ENCODE data around the gene AXIN2.
A peak's percentile ranks its signal among the peaks of the same experiment; 100 is the strongest.

The AXIN2 gene

DNA sequence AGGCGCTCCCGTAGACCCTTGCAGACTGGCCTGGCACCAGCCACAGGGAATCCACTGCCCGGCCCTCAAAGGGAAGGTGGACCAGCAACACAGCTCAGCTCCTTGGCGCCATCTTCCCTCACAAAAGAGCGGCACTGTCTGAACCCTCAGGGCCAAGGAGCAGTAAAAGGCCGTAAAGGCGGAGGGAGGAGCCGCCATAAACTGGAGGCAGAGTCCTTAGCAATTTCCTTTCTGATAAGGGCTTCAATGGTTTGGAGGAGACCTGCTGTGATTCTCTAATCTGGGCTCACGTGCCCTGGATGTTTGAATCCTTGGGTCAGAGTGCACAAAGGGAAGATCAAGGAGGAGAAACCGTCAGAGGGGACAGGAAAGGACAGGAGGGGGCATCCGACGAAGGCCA lies 15.5 kb upstream of the AXIN2 start:
- DNase-seq, result no peak

DNA sequence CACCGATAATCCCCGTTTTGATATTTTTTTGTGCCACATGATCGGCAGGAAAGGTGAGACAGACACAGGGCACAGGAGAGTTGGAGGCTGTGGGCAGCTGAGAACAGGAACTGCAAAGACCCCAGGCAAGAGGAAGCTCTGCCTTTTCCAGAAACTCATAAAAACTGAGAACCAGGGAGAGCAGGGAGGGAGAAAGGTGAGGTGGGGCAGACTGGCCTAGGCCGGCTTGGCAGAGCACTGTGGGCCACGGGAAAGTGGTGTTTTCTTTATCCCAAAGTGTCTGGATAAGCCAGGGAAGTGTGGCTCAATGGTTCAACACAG lies 11.8 kb upstream of the AXIN2 start:
- DNase-seq, result no peak

GRCh38 chr17:65572581-65573281 lies 11.3 kb upstream of the AXIN2 start:
- no peak for DNase-seq

GRCh38 chr17:65572186-65572580 lies 10.7 kb upstream of the AXIN2 start:
- no peak for DNase-seq

- DNase-seq, result no peak
Measured at GRCh38 chr17:65568918-65569317, 7.5 kb upstream of the AXIN2 start.

DNA sequence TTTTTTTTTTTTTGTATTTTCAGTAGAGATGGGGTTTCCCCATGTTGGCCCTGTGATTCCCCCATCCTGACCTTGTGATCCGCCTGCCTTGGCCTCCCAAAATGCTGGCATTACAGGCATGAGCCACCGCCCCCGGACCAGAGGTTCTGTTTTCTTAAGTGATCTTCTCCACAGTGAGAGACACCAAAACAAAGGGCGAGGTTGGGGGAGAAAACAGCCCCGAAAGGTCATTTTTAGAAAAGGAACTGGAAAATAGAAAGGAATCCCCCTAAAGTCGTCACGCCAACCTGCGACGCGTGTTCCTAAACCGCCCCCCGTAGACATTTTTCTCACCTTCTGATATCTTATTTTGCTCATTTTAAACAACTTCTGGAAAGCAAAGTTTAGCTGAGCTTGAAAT lies 6.1 kb upstream of the AXIN2 start:
- DNase-seq, result no peak

DNA sequence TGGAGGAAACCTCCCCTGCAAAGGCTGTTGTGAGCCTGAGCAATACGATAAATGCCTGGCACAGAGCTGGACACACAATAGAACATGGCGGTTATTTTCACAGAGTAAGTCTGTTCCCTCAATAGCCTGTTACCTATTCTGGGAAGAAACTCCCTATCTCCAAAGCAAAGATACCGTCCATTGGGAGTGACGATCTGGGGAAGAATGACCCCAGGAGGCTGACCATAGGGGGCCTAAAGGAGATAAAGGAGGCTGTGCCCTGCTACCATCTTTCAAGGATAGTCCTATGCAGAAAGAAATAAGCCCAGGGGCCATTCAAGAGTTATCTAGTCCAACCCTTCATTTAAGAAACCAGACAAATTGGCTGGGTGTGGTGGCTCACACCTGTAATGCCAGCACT lies 4.1 kb upstream of the AXIN2 start:
- no peak for DNase-seq

- DNase-seq, result no peak
Measured at GRCh38 chr17:65564793-65565192, 3.3 kb upstream of the AXIN2 start.

DNA sequence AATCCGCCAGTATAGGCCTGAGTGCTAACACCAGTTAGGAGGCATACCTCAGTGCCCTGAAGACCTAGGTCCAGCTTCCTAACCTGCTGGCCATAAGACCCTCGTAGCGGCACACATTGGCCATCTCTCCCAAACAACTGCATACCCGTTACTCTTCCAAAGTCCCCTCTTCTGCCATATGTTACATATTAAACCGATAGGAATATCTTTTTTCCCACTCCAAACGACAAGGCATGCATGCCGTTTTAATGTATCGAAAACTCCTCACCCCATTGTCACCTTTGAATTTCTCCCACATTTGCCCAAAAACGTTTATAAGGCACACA lies 721 bp upstream of the AXIN2 start:
- no peak for DNase-seq

DNA sequence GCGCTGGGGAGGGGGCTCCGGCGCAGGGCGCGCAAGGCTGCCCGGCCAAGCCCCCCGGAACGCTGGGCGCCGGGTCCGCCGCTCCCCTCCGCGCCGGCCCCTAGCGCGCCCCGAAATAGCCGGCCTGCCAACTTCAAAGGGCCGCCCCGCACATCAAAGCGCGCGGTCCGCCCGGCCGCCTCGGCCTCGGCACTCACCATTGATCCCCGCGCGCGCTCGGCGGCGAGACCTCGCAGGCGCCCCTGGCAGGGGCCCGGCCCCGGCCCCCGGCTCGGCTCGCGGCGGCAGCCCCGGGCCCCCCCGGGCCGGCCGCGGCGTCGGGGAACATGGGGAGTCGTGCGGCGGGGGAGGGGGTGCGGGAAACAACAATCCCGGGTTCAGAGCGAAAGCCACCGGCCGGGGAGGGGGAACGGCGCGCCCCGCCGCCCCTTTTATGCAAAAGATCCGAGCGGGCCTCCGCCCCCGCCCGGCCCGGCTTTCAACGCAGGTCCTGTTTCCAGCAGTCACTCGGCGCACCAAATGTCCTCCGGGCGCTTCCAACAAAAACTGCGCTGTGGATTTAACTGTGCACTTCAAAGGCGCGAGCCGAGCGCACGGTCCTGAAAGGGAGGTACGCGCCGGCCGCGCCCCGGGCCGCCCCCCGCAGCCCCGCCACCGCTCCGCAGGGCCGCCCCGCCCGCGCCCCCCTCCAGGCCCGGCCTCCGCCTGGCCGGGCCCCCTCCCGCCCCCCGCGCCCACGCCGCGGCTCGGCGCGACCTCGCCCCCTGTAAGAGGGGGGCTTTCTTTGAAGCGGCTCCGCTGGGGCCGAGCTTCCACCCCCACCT lies 608 bp downstream of the AXIN2 start:
- DNase-seq, result peak; percentile 31 to 75 (median 62)

DNA sequence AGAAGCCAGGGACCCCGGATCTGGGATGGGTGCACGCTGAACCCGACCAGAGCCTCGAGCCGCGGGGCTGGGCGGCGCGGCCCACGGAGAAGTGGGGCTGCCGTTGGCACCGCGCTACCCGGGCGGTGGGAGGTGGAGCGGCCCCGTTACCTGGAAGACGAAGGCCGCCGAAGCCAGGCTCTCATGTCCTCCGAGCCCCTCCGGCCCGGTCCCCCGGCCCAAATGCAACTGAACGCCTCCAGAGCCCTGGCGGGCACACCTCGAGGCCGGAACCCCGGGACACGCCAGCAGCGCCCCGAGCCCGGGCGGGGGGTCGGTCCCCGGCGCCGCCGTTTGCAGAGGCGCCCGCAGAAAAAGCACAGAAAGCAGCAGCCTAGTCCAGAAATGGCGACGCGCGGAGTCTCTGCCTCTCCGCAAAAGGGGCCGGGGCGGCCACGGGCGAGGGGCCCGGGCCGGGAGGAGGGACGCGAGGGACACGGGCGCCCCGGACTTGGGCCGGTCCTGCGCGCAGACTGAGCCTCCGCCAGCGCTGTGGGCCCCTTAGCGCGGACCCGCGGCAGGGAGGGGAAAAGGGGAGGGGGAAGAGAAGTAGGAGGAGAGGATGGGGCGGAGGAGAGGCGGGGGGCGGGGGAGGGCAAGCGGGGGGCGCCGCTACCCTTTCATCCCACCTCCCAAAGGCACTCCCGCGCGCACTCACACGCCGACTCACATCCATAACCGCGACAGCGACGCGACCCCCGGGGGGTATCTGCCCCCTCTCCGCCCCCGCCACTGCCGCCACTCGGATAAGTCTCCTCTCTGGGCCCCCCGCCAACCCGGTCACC lies 1.4 kb downstream of the AXIN2 start:
- DNase-seq, result peak in 1 of 4 experiments; percentile 33

- DNase-seq, result no peak
Measured at GRCh38 chr17:65559461-65559803, 2.0 kb downstream of the AXIN2 start.

DNA sequence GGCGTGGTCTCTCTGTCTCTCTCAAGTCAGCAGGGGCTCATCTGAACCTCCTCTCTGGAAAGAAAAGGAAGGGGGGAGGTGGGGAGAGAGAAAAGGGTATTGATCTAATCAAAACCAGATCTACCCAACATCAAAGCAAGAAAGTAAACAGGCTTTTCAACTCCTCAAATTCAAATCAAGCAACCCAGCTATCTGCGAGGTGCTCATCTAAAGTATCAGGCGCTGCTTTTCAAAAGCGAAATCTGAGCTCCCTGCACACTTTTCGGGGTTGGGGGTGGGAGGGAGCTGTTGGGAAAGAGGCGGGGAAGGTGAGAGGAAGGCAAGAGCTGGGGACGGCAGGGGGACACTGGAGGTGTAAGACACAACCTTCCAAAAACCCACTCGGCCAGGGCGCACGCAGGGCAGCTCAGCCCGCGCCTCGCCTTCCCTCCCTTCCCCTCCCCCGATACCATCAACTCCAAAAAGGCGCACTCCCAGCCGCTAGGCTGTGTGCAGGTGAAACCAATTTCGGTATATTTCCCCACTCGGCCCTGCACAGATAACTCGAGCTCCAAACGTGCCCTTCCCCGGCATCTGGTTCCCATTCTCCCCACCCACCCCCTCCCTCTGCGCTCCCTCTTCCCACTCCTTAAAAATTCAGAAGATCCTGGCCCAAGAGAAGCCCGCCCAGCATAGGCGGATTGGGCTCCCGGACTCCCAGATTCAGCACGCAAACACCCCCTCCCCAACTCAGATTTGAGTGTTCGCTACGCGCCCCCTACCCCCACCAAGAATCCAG lies 2.6 kb downstream of the AXIN2 start:
- DNase-seq, result peak in 1 of 4 experiments; percentile 16

DNA sequence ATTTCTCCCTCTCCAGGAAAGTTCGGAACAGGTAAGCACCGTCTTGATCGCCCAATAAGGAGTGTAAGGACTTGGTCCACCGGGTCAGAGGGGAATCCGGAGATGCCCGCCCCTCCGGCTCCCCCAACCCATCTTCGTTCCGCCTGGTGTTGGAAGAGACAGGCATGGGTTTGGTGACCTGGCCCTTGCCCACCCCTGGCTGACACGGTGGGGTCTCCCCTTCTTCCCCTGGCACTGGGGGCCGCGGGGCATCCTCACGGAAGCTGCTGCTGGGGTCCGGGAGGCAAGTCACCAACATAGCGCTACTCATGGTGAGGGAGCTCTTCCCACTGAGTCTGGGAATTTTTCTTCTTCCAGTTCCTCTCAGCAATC lies 3.2 kb downstream of the AXIN2 start:
- DNase-seq, result no peak

- no peak for DNase-seq
Measured at GRCh38 chr17:65557349-65558310, 3.8 kb downstream of the AXIN2 start.

- no peak for DNase-seq
Measured at GRCh38 chr17:65556910-65557348, 4.5 kb downstream of the AXIN2 start.

DNA sequence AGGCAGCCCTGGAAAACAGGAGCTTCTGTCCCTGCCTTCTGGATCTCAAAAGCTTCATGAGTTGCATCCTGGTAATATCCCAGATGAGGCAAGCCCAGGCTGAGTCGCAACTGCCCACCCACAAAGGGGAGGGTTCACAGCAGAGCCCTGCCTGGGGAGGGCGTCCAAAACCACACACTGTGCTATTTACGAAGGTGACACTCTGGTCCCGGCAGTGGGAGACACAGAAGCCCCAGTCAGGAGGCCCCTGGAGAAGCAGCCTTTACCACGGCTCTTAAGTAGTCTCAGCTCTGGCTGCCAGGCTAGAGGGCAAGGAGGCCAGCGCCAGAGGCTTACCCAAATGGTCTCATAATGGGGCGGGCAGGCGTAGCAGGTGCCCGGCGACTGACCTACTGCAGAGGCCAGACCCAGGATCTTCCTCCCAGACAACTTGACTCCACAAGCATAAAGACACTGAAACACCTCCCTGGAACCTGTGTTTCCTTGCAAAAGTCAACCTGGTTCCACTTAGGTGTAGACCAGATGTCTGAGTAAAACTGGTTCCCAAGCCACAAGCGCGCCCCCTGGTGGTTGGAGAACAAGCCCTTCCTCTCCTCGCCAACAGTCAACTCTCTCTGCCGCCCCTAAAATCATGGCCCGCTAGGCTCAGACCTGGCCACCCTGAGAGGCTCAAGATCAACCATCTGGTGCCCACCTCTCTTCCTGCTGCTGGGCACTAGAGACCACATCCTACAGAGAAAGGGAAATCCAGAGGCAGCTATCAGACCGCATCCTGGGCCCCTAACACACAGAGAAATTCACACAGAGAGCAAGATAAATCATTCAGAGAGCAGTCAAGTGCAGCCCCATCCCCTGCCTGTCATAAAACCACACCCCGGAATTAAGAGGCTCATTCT lies 5.2 kb downstream of the AXIN2 start:
- DNase-seq, result peak; percentile 83 to 96 (median 93)

DNA sequence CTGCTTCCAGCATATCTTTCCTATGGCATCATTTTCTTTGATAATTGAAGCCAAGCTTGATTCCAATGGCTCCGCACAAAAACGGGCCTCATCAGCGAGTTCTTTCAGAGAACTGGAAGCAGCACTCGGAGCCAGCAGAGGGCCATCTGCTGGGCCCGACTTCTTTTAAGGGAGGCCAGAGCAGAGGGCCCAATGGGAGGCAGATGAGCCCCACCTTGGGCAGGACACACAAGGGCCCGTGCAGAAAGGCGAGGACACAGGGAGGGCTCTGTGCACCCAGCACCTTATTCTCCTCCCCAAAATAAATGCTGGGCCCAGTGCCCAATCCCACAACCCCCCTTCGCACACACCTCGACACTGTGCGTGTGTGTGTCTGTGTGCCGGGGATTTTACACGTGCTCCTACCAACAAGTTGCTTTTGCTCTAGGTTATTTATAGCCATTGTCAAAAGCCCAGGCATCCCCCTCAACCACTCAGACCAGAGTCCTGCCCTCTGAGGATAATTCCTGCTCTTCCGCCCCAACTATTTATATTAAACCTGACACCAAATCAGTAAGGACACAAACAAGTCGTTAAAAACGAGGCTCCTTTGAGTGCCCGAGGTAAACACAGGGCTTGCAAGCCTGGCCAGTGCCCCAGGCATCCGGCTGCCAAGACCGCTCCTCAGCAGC lies 6.8 kb downstream of the AXIN2 start:
- no peak for DNase-seq

DNA sequence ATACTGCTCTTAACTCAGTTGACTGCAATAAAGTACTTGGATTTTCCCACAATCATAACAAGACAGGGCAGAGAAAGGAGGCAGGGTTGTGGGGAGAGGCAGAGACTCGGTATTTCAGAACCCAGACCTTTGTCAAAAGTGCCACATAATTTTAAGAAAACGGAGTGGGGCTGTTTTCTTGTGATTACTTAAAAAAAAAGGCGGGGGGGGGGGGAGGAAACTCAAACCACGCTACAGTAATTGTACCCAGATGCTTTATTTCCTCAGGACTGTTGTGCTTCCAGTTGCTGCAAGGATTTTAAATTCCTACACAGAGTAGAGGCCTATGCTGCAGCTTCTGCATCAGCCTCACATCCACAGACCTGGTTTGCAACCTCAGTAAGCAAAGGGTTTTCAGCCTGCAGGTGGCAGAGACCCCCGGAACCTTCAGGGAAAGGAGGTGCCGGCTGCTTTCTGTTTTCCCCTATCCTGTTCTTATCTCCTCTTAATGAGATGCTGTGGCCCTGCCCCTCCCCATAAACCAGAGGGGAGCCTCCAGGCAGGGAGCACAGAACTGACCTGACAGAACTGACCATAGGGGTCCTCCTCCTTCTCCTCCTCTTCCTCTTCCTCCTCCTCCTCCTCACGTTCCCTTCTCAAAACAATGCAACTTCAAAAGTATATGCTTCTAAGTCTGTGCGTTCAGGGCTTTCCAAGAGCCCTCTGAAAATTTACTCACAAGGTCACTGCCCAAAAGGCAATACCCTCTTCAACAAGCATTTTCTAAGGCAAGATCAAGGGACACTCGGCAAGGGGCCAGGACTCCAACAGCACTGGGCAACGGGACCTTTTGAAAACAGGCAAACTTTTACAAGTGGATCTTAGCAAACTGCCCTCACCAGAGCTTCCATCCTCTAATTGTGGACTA lies 7.5 kb downstream of the AXIN2 start:
- DNase-seq, result no peak

Data from activated naive CD4-positive, alpha-beta T cell (primary cell).